ENCODE results near the gene MGP.

- TF ChIP-seq, protein P1, sequence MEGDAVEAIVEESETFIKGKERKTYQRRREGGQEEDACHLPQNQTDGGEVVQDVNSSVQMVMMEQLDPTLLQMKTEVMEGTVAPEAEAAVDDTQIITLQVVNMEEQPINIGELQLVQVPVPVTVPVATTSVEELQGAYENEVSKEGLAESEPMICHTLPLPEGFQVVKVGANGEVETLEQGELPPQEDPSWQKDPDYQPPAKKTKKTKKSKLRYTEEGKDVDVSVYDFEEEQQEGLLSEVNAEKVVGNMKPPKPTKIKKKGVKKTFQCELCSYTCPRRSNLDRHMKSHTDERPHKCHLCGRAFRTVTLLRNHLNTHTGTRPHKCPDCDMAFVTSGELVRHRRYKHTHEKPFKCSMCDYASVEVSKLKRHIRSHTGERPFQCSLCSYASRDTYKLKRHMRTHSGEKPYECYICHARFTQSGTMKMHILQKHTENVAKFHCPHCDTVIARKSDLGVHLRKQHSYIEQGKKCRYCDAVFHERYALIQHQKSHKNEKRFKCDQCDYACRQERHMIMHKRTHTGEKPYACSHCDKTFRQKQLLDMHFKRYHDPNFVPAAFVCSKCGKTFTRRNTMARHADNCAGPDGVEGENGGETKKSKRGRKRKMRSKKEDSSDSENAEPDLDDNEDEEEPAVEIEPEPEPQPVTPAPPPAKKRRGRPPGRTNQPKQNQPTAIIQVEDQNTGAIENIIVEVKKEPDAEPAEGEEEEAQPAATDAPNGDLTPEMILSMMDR (IDR thresholded peaks at IDR 0.05; ENCODE audit: low read length), result no peak
- TF ChIP-seq EZH2 (optimal IDR thresholded peaks at IDR 0.05; ENCODE audit: low read depth, low read length) (no peak), EZH2phosphoT487 (IDR thresholded peaks at IDR 0.05; ENCODE audit: low read length) (no peak)
These were observed 43.3 kb downstream of the MGP start for GRCh38 chr12:14842315-14842714.
